GM19438 (cell line): ENCODE measurements around the gene CISTR.
"Not testable (repeated sequence)": the region's sequence is repeated elsewhere in the genome, so short reads cannot be mapped to it uniquely, and the experiment has no call there.

Experiments
- ATAC-seq: cut with Tn5 transposase; IDR thresholded peaks from one replicate; pipeline ENCODE4 v1.9.1; 2021; ENCODE audit warnings: low read depth; ENCODE audit not compliant: unreplicated experiment

Gene CISTR

GRCh38 chr12:53751336-53752191 lies at the start of gene CISTR:
CISTR (minus strand) TSS chr12:53751979.
- ATAC-seq, result no peak

GRCh38 chr12:53798575-53798974 lies 46.8 kb upstream of the CISTR start:
- no peak for ATAC-seq

GRCh38 chr12:53795927-53796326 lies 44.1 kb upstream of the CISTR start:
- ATAC-seq, result no peak

- no peak for ATAC-seq
Measured at GRCh38 chr12:53793221-53793620, 41.4 kb upstream of the CISTR start.

- no peak for ATAC-seq
Measured at GRCh38 chr12:53791735-53792326, 40.1 kb upstream of the CISTR start.

- no peak for ATAC-seq
Measured at GRCh38 chr12:53789570-53789969, 37.8 kb upstream of the CISTR start.

GRCh38 chr12:53788892-53789291 lies 37.1 kb upstream of the CISTR start:
- no peak for ATAC-seq

- no peak for ATAC-seq
Measured at GRCh38 chr12:53786411-53786810, 34.6 kb upstream of the CISTR start.

- no peak for ATAC-seq
Measured at GRCh38 chr12:53785161-53785560, 33.4 kb upstream of the CISTR start.

GRCh38 chr12:53782093-53782703 lies 30.4 kb upstream of the CISTR start:
- no peak for ATAC-seq

GRCh38 chr12:53781228-53781801 lies 29.5 kb upstream of the CISTR start:
- ATAC-seq, result no peak

- ATAC-seq, result no peak
Measured at GRCh38 chr12:53780323-53780722, 28.5 kb upstream of the CISTR start.

- not testable (repeated sequence) for ATAC-seq
Measured at GRCh38 chr12:53779679-53780078, 27.9 kb upstream of the CISTR start.

GRCh38 chr12:53777936-53778644 lies 26.3 kb upstream of the CISTR start:
- no peak for ATAC-seq

GRCh38 chr12:53777412-53777811 lies 25.6 kb upstream of the CISTR start:
- no peak for ATAC-seq

GRCh38 chr12:53776872-53777271 lies 25.1 kb upstream of the CISTR start:
- no peak for ATAC-seq

- ATAC-seq, result no peak
Measured at GRCh38 chr12:53775478-53776145, 23.8 kb upstream of the CISTR start.

- ATAC-seq, result no peak
Measured at GRCh38 chr12:53770281-53770680, 18.5 kb upstream of the CISTR start.

GRCh38 chr12:53768976-53769375 lies 17.2 kb upstream of the CISTR start:
- ATAC-seq, result no peak

- ATAC-seq, result no peak
Measured at GRCh38 chr12:53766881-53767280, 15.1 kb upstream of the CISTR start.
